Karpas-422 (cell line): Measurements from ENCODE around the gene SDK1. TPM values are rescaled to one million over a fixed set of nuclear protein-coding genes. Genes with fewer than 3 reads are reported as not detected.

Experiments
- DNase-seq: peaks from one replicate; pipeline ENCODE4 v3.0.0-alpha.2; 2015
- H2AFZ ChIP-seq: fragments of 200-600 bp; sonication (generic); 2 replicates; pipeline ENCODE4 v1.6.1; 2014; ENCODE audit warnings: antibody characterized with exemption, low read length, mixed read lengths
- H3K27ac ChIP-seq: fragments of 200-600 bp; sonication (generic); 2 replicates; pipeline ENCODE4 v1.5.1; 2014; ENCODE audit warnings: mild to moderate bottlenecking, low read length, moderate library complexity
- H3K27me3 ChIP-seq: fragments of 200-600 bp; sonication (generic); 2 replicates; pipeline ENCODE4 v1.6.1; 2014; ENCODE audit warnings: low read length, mixed read lengths
- H3K36me3 ChIP-seq: fragments of 200-600 bp; sonication (generic); 2 replicates; pipeline ENCODE4 v1.6.1; 2014; ENCODE audit warnings: low read length, mixed read lengths; ENCODE audit not compliant: insufficient read depth
- H3K4me1 ChIP-seq: fragments of 200-600 bp; sonication (generic); 2 replicates; pipeline ENCODE4 v1.6.1; 2014; ENCODE audit warnings: mild to moderate bottlenecking, low read length, mixed read lengths
- H3K4me2 ChIP-seq: fragments of 200-600 bp; sonication (generic); 2 replicates; pipeline ENCODE4 v1.6.1; 2014; ENCODE audit warnings: low read length, low read depth, mild to moderate bottlenecking; ENCODE audit not compliant: poor library complexity, severe bottlenecking
- H3K4me3 ChIP-seq: fragments of 200-600 bp; sonication (generic); 2 replicates; pipeline ENCODE4 v1.5.1; 2014; ENCODE audit warnings: mild to moderate bottlenecking, antibody characterized with exemption, low read length, mixed read lengths
- H3K79me2 ChIP-seq: fragments of 200-600 bp; sonication (generic); 2 replicates; pipeline ENCODE4 v1.6.1; 2014; ENCODE audit warnings: mild to moderate bottlenecking, low read length, mixed read lengths
- H3K9ac ChIP-seq: fragments of 200-600 bp; sonication (generic); 2 replicates; pipeline ENCODE4 v1.6.0; 2014; ENCODE audit warnings: low read length
- H3K9me2 ChIP-seq: fragments of 200-600 bp; sonication (generic), shearing (Covaris generic); replicated peaks from 2 replicates; pipeline ENCODE4 v1.6.0; 2014; ENCODE audit warnings: mild to moderate bottlenecking, low read length, moderate library complexity; ENCODE audit not compliant: insufficient read depth
- H3K9me3 ChIP-seq: fragments of 300-700, 200-600 bp; sonication (generic); 2 replicates; pipeline ENCODE4 v1.6.1; 2014; ENCODE audit warnings: low read length, mixed read lengths
- H4K20me1 ChIP-seq: fragments of 200-600 bp; sonication (generic); 2 replicates; pipeline ENCODE4 v1.6.1; 2014; ENCODE audit warnings: mild to moderate bottlenecking, antibody characterized with exemption, low read length, low read depth; ENCODE audit not compliant: insufficient read depth
- total RNA-seq: library from RNA; depleted of rRNA; stranded (reverse); fragments of >200 nt; shearing (Covaris generic); gene quantifications from 2 replicates; pipeline ENCODE4 v1.2.3, GENCODE V29; 2014; ENCODE audit warnings: low replicate concordance

The SDK1 gene
- total RNA-seq, 1 experiment from 2014 or later, result not detected

GRCh38 chr7:4245135-4245865 is 944.2 kb downstream of the SDK1 start:
- H3K79me2 ChIP-seq, result no peaks in the 10 kb centered on the region
- no peak overlapping the region for H2AFZ ChIP-seq
- H3K9me3 ChIP-seq, result peaks cover 17% of the 10 kb centered on the region
- H4K20me1 ChIP-seq, result no peaks in the 10 kb centered on the region
- no peaks in the 10 kb centered on the region for H3K36me3 ChIP-seq
- H3K27ac ChIP-seq, result no peak overlapping the region
- H3K4me3 ChIP-seq, result no peak overlapping the region
- H3K4me2 ChIP-seq, result no peak overlapping the region
- H3K4me1 ChIP-seq, result no peaks in the 10 kb centered on the region
- DNase-seq, result no peak
- no peak overlapping the region for H3K9ac ChIP-seq
- no peaks in the 10 kb centered on the region for H3K9me2 ChIP-seq
- H3K27me3 ChIP-seq, result no peaks in the 10 kb centered on the region

- Histone ChIP-seq H4K20me1 (no peaks in the 10 kb centered on the region), H3K4me3 (no peak overlapping the region), H3K9me3 (peaks cover 17% of the 10 kb centered on the region), H3K4me2 (no peak overlapping the region), H3K27me3 (no peaks in the 10 kb centered on the region), H3K9me2 (no peaks in the 10 kb centered on the region), H3K9ac (no peak overlapping the region), H2AFZ (no peak overlapping the region), H3K79me2 (no peaks in the 10 kb centered on the region), H3K36me3 (no peaks in the 10 kb centered on the region), H3K27ac (no peak overlapping the region), H3K4me1 (no peaks in the 10 kb centered on the region)
- no peak for DNase-seq
Observed at GRCh38 chr7:4245866-4246470, 944.9 kb downstream of the SDK1 start.

DNA sequence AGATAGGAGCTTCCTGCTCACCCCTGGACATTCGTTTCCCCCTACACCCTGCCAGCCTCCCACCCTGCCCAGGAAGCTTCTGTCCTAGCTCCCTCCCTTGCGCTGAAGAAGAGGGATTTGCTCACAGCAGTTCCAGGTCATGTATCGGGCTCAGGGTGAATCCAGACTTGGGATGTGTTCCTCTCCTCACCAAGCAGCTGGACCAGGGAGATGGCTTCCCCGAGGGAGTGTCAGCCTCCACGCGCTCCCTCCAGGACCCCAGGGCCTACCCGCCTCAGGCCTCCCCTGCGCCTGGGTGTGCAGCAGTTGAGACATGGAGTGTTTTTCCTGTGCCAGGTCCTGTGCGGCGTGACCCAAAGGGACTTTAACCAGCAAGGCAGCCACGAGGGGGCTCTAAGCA is 945.5 kb downstream of the SDK1 start:
- no peaks in the 10 kb centered on the region for H3K4me1 ChIP-seq
- H4K20me1 ChIP-seq, result no peaks in the 10 kb centered on the region
- no peak for DNase-seq
- H3K4me2 ChIP-seq, result no peak overlapping the region
- H3K9me3 ChIP-seq, result peaks cover 17% of the 10 kb centered on the region
- no peak overlapping the region for H2AFZ ChIP-seq
- H3K27ac ChIP-seq, result no peak overlapping the region
- H3K79me2 ChIP-seq, result no peaks in the 10 kb centered on the region
- no peaks in the 10 kb centered on the region for H3K27me3 ChIP-seq
- H3K9ac ChIP-seq, result no peak overlapping the region
- no peaks in the 10 kb centered on the region for H3K36me3 ChIP-seq
- H3K9me2 ChIP-seq, result no peaks in the 10 kb centered on the region
- no peak overlapping the region for H3K4me3 ChIP-seq

DNA sequence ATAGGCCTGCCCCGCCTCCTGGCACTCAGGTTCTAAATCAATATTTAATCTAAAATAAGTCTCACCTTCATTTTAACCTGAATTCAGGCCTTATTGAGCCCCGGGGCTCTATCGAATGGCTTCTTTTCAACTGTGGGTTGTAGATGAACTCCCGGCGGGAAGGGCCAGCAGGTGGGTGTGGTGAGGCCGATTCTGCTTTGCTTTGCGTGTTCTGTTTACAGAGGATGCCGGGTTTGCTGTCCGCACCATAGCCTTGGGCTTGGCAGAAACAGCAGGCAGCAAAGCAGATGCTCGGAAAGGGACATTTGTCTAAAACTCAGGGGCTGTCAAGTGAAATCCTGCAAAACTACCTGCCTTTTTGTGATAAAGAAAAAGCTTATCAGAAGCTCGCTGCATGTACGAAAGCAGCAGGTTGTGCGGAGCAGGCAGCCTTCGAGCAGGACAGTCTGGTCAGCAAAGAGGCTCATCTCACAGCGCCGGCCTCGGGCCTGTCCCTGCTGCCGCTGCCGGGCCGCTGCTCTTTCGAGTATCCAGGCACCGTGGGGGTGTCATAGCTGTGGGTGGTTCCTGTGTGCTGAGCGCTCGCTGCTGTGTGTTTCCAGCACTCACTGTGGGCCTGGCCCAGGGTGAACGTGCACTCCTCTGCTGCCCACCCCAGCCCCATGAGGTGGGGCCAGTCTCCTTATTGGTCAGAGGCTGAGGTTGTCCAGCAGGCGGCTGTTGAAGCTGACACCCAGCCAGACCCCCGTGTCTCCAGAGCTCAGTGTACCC is 946.2 kb downstream of the SDK1 start:
- H3K9me2 ChIP-seq, result no peaks in the 10 kb centered on the region
- H3K9ac ChIP-seq, result no peak overlapping the region
- H3K9me3 ChIP-seq, result peaks cover 17% of the 10 kb centered on the region
- H3K27me3 ChIP-seq, result no peaks in the 10 kb centered on the region
- H3K27ac ChIP-seq, result no peak overlapping the region
- no peaks in the 10 kb centered on the region for H3K79me2 ChIP-seq
- no peak overlapping the region for H3K4me2 ChIP-seq
- no peaks in the 10 kb centered on the region for H4K20me1 ChIP-seq
- no peak overlapping the region for H2AFZ ChIP-seq
- DNase-seq, result no peak
- H3K4me1 ChIP-seq, result no peaks in the 10 kb centered on the region
- no peaks in the 10 kb centered on the region for H3K36me3 ChIP-seq
- H3K4me3 ChIP-seq, result no peak overlapping the region

- no peak for DNase-seq
- H3K4me3 ChIP-seq, result no peak overlapping the region
- H3K4me2 ChIP-seq, result no peak overlapping the region
- H3K36me3 ChIP-seq, result no peaks in the 10 kb centered on the region
- H3K9me2 ChIP-seq, result no peaks in the 10 kb centered on the region
- no peaks in the 10 kb centered on the region for H3K79me2 ChIP-seq
- H3K27ac ChIP-seq, result no peak overlapping the region
- no peaks in the 10 kb centered on the region for H4K20me1 ChIP-seq
- no peaks in the 10 kb centered on the region for H3K27me3 ChIP-seq
- no peaks in the 10 kb centered on the region for H3K4me1 ChIP-seq
- no peak overlapping the region for H2AFZ ChIP-seq
- no peak overlapping the region for H3K9ac ChIP-seq
- peaks cover 17% of the 10 kb centered on the region for H3K9me3 ChIP-seq
Observed at GRCh38 chr7:4248295-4248694, 947.2 kb downstream of the SDK1 start.

DNA sequence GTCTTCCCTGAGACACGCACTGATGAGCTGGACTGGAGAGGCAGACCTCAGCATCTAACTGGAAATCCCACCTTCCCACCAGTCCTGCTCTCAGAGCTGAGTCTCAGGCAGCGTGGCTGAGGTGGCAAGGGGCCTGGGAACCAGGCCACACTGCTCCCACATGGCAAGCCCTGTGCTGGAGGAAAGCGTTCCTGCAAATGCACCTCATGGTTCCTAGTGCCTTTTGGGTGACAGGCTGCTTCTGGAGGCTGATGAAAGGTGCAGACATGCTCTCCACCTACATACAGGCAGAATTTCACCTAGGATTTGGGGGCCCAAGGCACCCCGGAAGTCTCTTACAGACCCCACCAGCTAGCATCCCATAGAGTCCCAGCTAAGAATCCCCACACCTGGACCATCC is 948.2 kb downstream of the SDK1 start:
- Histone ChIP-seq H3K9me3 (peaks cover 23% of the 10 kb centered on the region), H4K20me1 (no peaks in the 10 kb centered on the region), H3K27me3 (no peaks in the 10 kb centered on the region), H3K4me2 (no peak overlapping the region), H3K27ac (no peak overlapping the region), H3K79me2 (no peaks in the 10 kb centered on the region), H3K9ac (no peak overlapping the region), H3K4me1 (no peaks in the 10 kb centered on the region), H2AFZ (no peak overlapping the region), H3K9me2 (no peaks in the 10 kb centered on the region), H3K4me3 (no peak overlapping the region), H3K36me3 (no peaks in the 10 kb centered on the region)
- no peak for DNase-seq

GRCh38 chr7:4255336-4255735 is 954.3 kb downstream of the SDK1 start:
- Histone ChIP-seq H3K9ac (no peak overlapping the region), H4K20me1 (no peaks in the 10 kb centered on the region), H3K36me3 (no peaks in the 10 kb centered on the region), H3K4me3 (no peak overlapping the region), H3K9me3 (peaks cover 8% of the 10 kb centered on the region; the same call in 1 of the 2 replicates), H3K79me2 (no peaks in the 10 kb centered on the region), H3K4me1 (no peaks in the 10 kb centered on the region), H3K27ac (no peak overlapping the region), H3K4me2 (no peak overlapping the region), H3K9me2 (no peaks in the 10 kb centered on the region), H2AFZ (no peak overlapping the region), H3K27me3 (no peaks in the 10 kb centered on the region)
- DNase-seq, result no peak

DNA sequence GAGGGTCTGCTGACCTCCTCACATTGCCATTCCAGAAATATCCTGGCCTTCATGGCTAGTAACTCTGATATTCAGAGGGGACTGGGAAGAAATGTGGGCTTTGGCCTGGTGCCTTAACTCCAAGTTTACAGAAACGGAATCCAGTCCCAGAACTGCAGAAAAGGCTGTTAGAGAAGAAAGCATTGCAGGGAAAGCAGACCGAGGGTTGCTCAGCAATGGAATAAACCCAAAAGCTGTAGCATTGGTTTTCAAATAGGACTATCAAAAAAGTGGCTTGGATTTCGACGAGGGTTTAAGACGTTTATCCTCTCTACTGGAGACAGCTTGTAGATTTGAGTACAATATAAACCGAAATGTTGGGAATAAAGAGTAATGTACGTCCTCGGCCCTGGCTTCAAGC is 955.2 kb downstream of the SDK1 start:
- Histone ChIP-seq H4K20me1 (no peaks in the 10 kb centered on the region), H3K9ac (no peak overlapping the region), H3K9me3 (peaks cover 8% of the 10 kb centered on the region; the same call in 1 of the 2 replicates), H2AFZ (no peak overlapping the region), H3K4me1 (no peaks in the 10 kb centered on the region), H3K27ac (no peak overlapping the region), H3K79me2 (no peaks in the 10 kb centered on the region), H3K9me2 (no peaks in the 10 kb centered on the region), H3K27me3 (no peaks in the 10 kb centered on the region), H3K36me3 (no peaks in the 10 kb centered on the region), H3K4me3 (no peak overlapping the region), H3K4me2 (no peak overlapping the region)
- no peak for DNase-seq
